Measurements from ENCODE around the gene MAF. TPM values are rescaled to one million over a fixed set of nuclear protein-coding genes. Genes with fewer than 3 reads are reported as not detected.

Gene MAF
- total and polyA plus RNA-seq, 9 of the 15 experiments (the other 6 are each of a cell fraction or from before 2014, with no cell fraction given), result 0.01 to 0.18 TPM; not detected in 7

- no peak overlapping the region for H3K4me3 ChIP-seq
- H3K4me2 ChIP-seq (ENCODE audit: insufficient read depth, low read length), result no peak overlapping the region
- BruUV-seq (replicated peaks), result no TSS peak
- H3K4me1 ChIP-seq (replicated peaks in 1 of 2; ENCODE audit: control insufficient read depth in 2 of 2, insufficient read depth in 2 of 2, low read length in 2 of 2), result no peaks in the 10 kb centered on the region
- H3K9ac ChIP-seq (ENCODE audit: insufficient read depth in 1 of 2, low read depth in 2 of 2, low read length in 2 of 2), result no peak overlapping the region
- no peaks in the 10 kb centered on the region for H3K9me3 ChIP-seq (replicated peaks; ENCODE audit: control insufficient read depth, insufficient read depth, low read depth, low read length)
- no peak for DNase-seq (ENCODE audit: extremely low read depth in 1 of 4, low spot score in 3 of 4)
- no peak overlapping the region for H2AFZ ChIP-seq (ENCODE audit: low read depth, low read length)
- no peak for FAIRE-seq
- ChIA-PET CTCF (ENCODE audit: low intra/inter-chr PET ratio) (no interaction called here), POLR2A (interaction anchor here (0.6 kb wide), 1 partner anchor 15 kb away, joined by 4 read pairs; no protein-coding TSS in a partner anchor)
- in situ Hi-C loops (cut with MboI), result no loop called here
- no peaks in the 10 kb centered on the region for H3K79me2 ChIP-seq (ENCODE audit: control insufficient read depth, insufficient read depth, low read length)
- H4K20me1 ChIP-seq (replicated peaks; ENCODE audit: control insufficient read depth, insufficient read depth, low read length), result no peaks in the 10 kb centered on the region
- ATAC-seq, result no peak
- peaks cover 16 to 17% of the 10 kb centered on the region in 2 experiments for H3K27me3 ChIP-seq (ENCODE audit: control insufficient read depth in 2 of 2, insufficient read depth in 2 of 2, low read length in 2 of 2)
- H3K9me1 ChIP-seq (ENCODE audit: control insufficient read depth, insufficient read depth, low read length), result no peaks in the 10 kb centered on the region
- H3K36me3 ChIP-seq (ENCODE audit: control insufficient read depth, insufficient read depth, low read length), result no peaks in the 10 kb centered on the region
- TF ChIP-seq NKRF (IDR thresholded peaks at IDR 0.05; ENCODE audit: borderline replicate concordance), result no peak
- no peak for TF ChIP-seq ZNF76 (CRISPR knock-in tag; IDR thresholded peaks at IDR 0.05; ENCODE audit: borderline replicate concordance)
- TF ChIP-seq HDAC3 (IDR thresholded peaks at IDR 0.05; ENCODE audit: borderline replicate concordance, partially characterized antibody), result no peak
- TF ChIP-seq U2AF2 (optimal IDR thresholded peaks at IDR 0.05; ENCODE audit: low read depth, low read length), result no peak
- TF ChIP-seq RFX5 (IDR thresholded peaks at IDR 0.05; ENCODE audit: low read depth, low read length), result no peak
- TF ChIP-seq ZFX (CRISPR knock-in tag; IDR thresholded peaks at IDR 0.05), result no peak
- no peak for TF ChIP-seq ZNF41 (CRISPR knock-in tag; conservative IDR thresholded peaks at IDR 0.05)
- intact Hi-C loops (cut with micrococcal nuclease), result no loop called here
- 0% methylated on average over 1 of the region's 1 CpG for WGBS (ENCODE audit: insufficient coverage, low coverage, missing lambda C conversion rate)
- H3K27ac ChIP-seq (ENCODE audit: extremely low read depth, low read depth, low read length), result no peak overlapping the region
Observed at GRCh38 chr16:79621027-79621426, 20.5 kb upstream of the MAF start.
